ENCODE measurements around the gene RASSF4.

RASSF4 gene

GRCh38 chr10:44990302-44990655, 30.7 kb downstream of the RASSF4 start:
- no peak for DNase-seq (ENCODE audit: low spot score)

- DNase-seq (ENCODE audit: low spot score), result no peak
These were observed 31.4 kb downstream of the RASSF4 start for GRCh38 chr10:44990965-44991364.

- DNase-seq (ENCODE audit: low spot score), result no peak
These were observed 32.0 kb downstream of the RASSF4 start for GRCh38 chr10:44991571-44991970.

GRCh38 chr10:44992070-44992731, 32.6 kb downstream of the RASSF4 start:
- no peak for DNase-seq (ENCODE audit: low spot score)

GRCh38 chr10:44992732-44993225, 33.2 kb downstream of the RASSF4 start:
- DNase-seq (ENCODE audit: low spot score), result no peak

GRCh38 chr10:44993226-44993921, 33.8 kb downstream of the RASSF4 start:
- no peak for DNase-seq (ENCODE audit: low spot score)

GRCh38 chr10:44993922-44994751, 34.5 kb downstream of the RASSF4 start:
- no peak for DNase-seq (ENCODE audit: low spot score)

- DNase-seq (ENCODE audit: low spot score), result no peak
These were observed 35.3 kb downstream of the RASSF4 start for GRCh38 chr10:44994752-44995530.

- DNase-seq (ENCODE audit: low spot score), result no peak
These were observed 35.9 kb downstream of the RASSF4 start for GRCh38 chr10:44995581-44995913.

- peak; percentile 57 for DNase-seq (ENCODE audit: low spot score)
These were observed 36.5 kb downstream of the RASSF4 start for GRCh38 chr10:44995914-44996669.

- DNase-seq (ENCODE audit: low spot score), result no peak
These were observed 37.6 kb downstream of the RASSF4 start for GRCh38 chr10:44997105-44997748.

- DNase-seq (ENCODE audit: low spot score), result no peak
These were observed 38.6 kb downstream of the RASSF4 start for GRCh38 chr10:44998146-44998631.

- DNase-seq (ENCODE audit: low spot score), result peak; percentile 75
These were observed 40.6 kb downstream of the RASSF4 start for GRCh38 chr10:45000138-45000751.

GRCh38 chr10:45000752-45001380, 41.3 kb downstream of the RASSF4 start, which contains the start of gene ZNF22:
TSS of gene ZNF22 (plus strand) at chr10:45000923. CDS start at chr10:45003369, 2,446 bp downstream.
- DNase-seq (ENCODE audit: low spot score), result peak; percentile 62

- DNase-seq (ENCODE audit: low spot score), result peak; percentile 72
These were observed 42.0 kb downstream of the RASSF4 start for GRCh38 chr10:45001381-45002148.

- no peak for DNase-seq (ENCODE audit: low spot score)
These were observed 43.9 kb downstream of the RASSF4 start for GRCh38 chr10:45003432-45004000.

GRCh38 chr10:45004661-45005060, 45.1 kb downstream of the RASSF4 start:
- no peak for DNase-seq (ENCODE audit: low spot score)

GRCh38 chr10:45005284-45005683, 45.7 kb downstream of the RASSF4 start:
- no peak for DNase-seq (ENCODE audit: low spot score)

All from hepatic stellate cell (primary cell).